Cardiac muscle cell (in vitro differentiated cells and primary cell): ENCODE data around the gene USP10. TPM values are rescaled to one million over a fixed set of nuclear protein-coding genes. Genes with fewer than 3 reads are reported as not detected.

Experiments used
- DNase-seq, 2 donors: peaks; one replicate each; pipeline versions ENCODE4 v3.0.0 to v3.0.0-alpha.2; 2010 to 2017; ENCODE audit warnings: low read depth in 1 of 2, low spot score in 1 of 2
- H3K27ac ChIP-seq: fragments of 200-600 bp; sonication (generic); 2 replicates; pipeline ENCODE4 v1.5.1; 2016
- H3K27me3 ChIP-seq: fragments of 200-600 bp; sonication (generic); 2 replicates; pipeline ENCODE4 v1.6.0; 2016; ENCODE audit warnings: control low read depth
- H3K36me3 ChIP-seq: fragments of 200-600 bp; sonication (generic); 2 replicates; pipeline ENCODE4 v1.5.1; 2016; ENCODE audit warnings: control low read depth
- H3K4me1 ChIP-seq: fragments of 200-600 bp; sonication (generic); 2 replicates; pipeline ENCODE4 v1.8.1; 2017; ENCODE audit warnings: low read depth, mild to moderate bottlenecking, mixed run types
- H3K4me3 ChIP-seq: fragments of 200-600 bp; sonication (generic); 2 replicates; pipeline ENCODE4 v1.5.1; 2016; ENCODE audit warnings: mild to moderate bottlenecking
- H3K9me3 ChIP-seq: fragments of 200-600 bp; sonication (generic); 2 replicates; pipeline ENCODE4 v1.5.1; 2017; ENCODE audit warnings: low read depth, mild to moderate bottlenecking, control low read depth
- CTCF ChIP-seq: IDR thresholded peaks from 2 replicates; pipeline ENCODE4 v1.5.1; 2012; ENCODE audit warnings: low read depth, mild to moderate bottlenecking, low read length
- polyA plus RNA-seq: library from polyadenylated mRNA; unstranded; fragments of >200 nt; fragmentation: Nextera tagmentation; extraction: Ambion mirVana; gene quantifications from 2 replicates; pipeline ENCODE4 v1.2.1, GENCODE V29; 2016
- total RNA-seq: library from RNA; depleted of rRNA; stranded (reverse); fragments of >200 nt; gene quantifications from 2 replicates; pipeline ENCODE4 v1.2.3, GENCODE V29; 2016

The USP10 gene
- total and polyA plus RNA-seq, 2 experiments from 2014 or later, result 91.9 to 100.0 TPM

GRCh38 chr16:84780063-84780462 lies 80.3 kb downstream of the USP10 start:
- Histone ChIP-seq H3K27ac (no peak overlapping the region), H3K4me3 (no peak overlapping the region), H3K4me1 (no peaks in the 10 kb centered on the region), H3K27me3 (no peaks in the 10 kb centered on the region), H3K9me3 (no peaks in the 10 kb centered on the region), H3K36me3 (peaks cover 31% of the 10 kb centered on the region)
- TF ChIP-seq CTCF, result no peak
- DNase-seq, result no peak

- Histone ChIP-seq H3K4me3 (no peak overlapping the region), H3K36me3 (peaks cover 25% of the 10 kb centered on the region), H3K9me3 (no peaks in the 10 kb centered on the region), H3K27ac (peak overlapping the region; percentile 8), H3K4me1 (no peaks in the 10 kb centered on the region), H3K27me3 (no peaks in the 10 kb centered on the region)
- DNase-seq, result no peak
- TF ChIP-seq CTCF, result no peak
Observed at GRCh38 chr16:84780544-84781376, 81.0 kb downstream of the USP10 start.

- Histone ChIP-seq H3K27me3 (no peaks in the 10 kb centered on the region), H3K9me3 (no peaks in the 10 kb centered on the region), H3K4me3 (no peak overlapping the region), H3K36me3 (peaks cover 10% of the 10 kb centered on the region), H3K27ac (no peak overlapping the region), H3K4me1 (no peaks in the 10 kb centered on the region)
- no peak for DNase-seq
- TF ChIP-seq CTCF, result no peak
Observed at GRCh38 chr16:84782846-84783245, 83.0 kb downstream of the USP10 start.

- H3K9me3 ChIP-seq, result no peaks in the 10 kb centered on the region
- H3K27ac ChIP-seq, result no peak overlapping the region
- no peak for TF ChIP-seq CTCF
- H3K4me3 ChIP-seq, result no peak overlapping the region
- no peaks in the 10 kb centered on the region for H3K27me3 ChIP-seq
- DNase-seq, result peak; percentile 52 to 94
- H3K36me3 ChIP-seq, result no peaks in the 10 kb centered on the region
- no peaks in the 10 kb centered on the region for H3K4me1 ChIP-seq
Observed at GRCh38 chr16:84785843-84786581, 86.2 kb downstream of the USP10 start.

GRCh38 chr16:84786605-84787262 lies 86.9 kb downstream of the USP10 start:
- no peak for TF ChIP-seq CTCF
- no peak for DNase-seq
- no peaks in the 10 kb centered on the region for H3K9me3 ChIP-seq
- H3K36me3 ChIP-seq, result no peaks in the 10 kb centered on the region
- no peaks in the 10 kb centered on the region for H3K4me1 ChIP-seq
- no peaks in the 10 kb centered on the region for H3K27me3 ChIP-seq
- H3K27ac ChIP-seq, result no peak overlapping the region
- no peak overlapping the region for H3K4me3 ChIP-seq
